MG63 (cell line): ENCODE measurements around the gene PPM1E. TPM values are rescaled to one million over a fixed set of nuclear protein-coding genes. Genes with fewer than 3 reads are reported as not detected.
"Not testable (repeated sequence)": the region's sequence is repeated elsewhere in the genome, so short reads cannot be mapped to it uniquely, and the experiment has no call there.

ENCODE experiments used
- DNase-seq: peaks from one replicate; pipeline ENCODE4 v3.0.0-alpha.2; 2020
- H3K27me3 ChIP-seq: fragments of 250-450 bp; sonication (Bioruptor Pico); 2 replicates; pipeline ENCODE4 v1.5.1; 2020; ENCODE audit warnings: mild to moderate bottlenecking, moderate library complexity
- H3K36me3 ChIP-seq: fragments of 250-450 bp; sonication (Bioruptor Pico); 2 replicates; pipeline ENCODE4 v1.5.1; 2020; ENCODE audit warnings: mild to moderate bottlenecking, moderate library complexity
- H3K4me3 ChIP-seq: fragments of 250-450 bp; sonication (Bioruptor Pico); 2 replicates; pipeline ENCODE4 v1.5.1; 2020; ENCODE audit warnings: mild to moderate bottlenecking, moderate library complexity
- H3K9me3 ChIP-seq: fragments of 250-450 bp; sonication (Bioruptor Pico); 2 replicates; pipeline ENCODE4 v1.5.1; 2020; ENCODE audit warnings: mild to moderate bottlenecking, moderate library complexity
- total RNA-seq: library from RNA; depleted of rRNA; stranded (reverse); fragments of >200 nt; shearing (Covaris generic); gene quantifications from 2 replicates; pipeline ENCODE4 v1.2.3, GENCODE V29; 2014; ENCODE audit warnings: low replicate concordance

Gene PPM1E
- total RNA-seq, 1 experiment from 2014 or later = 0.76 TPM

DNA sequence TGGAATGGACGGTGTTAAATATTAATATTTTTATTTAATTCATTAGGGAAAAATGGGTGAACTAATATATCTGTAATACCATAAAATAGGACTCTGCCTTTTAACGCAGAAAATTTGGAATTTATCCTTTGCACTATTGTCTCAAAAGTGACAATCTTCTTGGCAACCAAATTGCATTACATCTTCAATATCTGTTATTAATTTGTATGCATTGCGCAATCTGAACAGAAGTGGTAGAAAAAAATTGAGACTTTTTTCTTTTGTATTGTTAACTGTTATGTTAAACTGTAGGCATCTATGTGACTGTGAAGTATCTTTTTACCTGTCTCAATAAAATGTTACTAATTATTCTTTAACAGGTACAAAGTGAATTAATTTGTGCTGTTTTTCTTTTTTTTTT, 55.6 kb downstream of the PPM1E start:
- H3K36me3 ChIP-seq = no peaks in the 10 kb centered on the region
- no peaks in the 10 kb centered on the region for H3K9me3 ChIP-seq
- H3K27me3 ChIP-seq = no peaks in the 10 kb centered on the region
- DNase-seq = no peak
- no peak overlapping the region for H3K4me3 ChIP-seq

DNA sequence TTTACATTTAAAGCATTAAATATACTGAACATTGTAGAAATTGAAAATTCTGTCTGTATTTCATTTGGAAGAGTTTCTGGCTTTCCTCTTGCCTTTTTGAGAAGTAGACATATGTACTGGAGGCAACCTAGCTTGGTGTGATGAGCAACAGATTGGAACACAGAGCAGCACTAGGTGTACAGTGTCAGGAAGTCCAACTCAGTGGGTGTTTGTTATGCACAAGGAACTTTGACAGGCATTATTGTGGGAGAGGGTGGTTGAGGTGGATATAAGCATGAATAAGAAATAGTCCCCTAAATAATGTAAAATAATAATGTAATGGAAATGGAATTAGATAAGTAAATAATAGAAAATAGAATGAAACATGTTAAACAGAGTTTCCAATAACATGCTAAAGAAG, 58.1 kb downstream of the PPM1E start:
- no peak overlapping the region for H3K4me3 ChIP-seq
- no peaks in the 10 kb centered on the region for H3K9me3 ChIP-seq
- DNase-seq = no peak
- H3K36me3 ChIP-seq = no peaks in the 10 kb centered on the region
- H3K27me3 ChIP-seq = no peaks in the 10 kb centered on the region

DNA sequence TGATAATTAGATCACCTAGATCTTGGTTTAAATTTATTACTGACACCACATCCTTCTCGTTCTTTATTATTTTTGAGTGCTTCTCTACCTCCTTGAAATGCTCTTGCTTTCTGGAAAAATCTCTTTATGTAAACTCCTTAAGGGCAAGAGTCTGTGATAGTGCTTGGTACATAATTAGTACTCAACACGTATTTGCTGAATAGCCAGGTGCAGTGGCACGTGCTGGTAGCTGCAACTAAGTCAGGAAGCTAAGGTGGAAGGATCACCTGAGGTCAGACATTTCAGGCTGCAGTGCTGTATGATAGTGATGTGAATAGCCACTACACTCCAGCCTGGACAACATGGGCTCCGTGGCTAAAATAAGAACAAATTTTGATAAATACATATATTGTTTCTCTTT, 63.0 kb downstream of the PPM1E start:
- H3K36me3 ChIP-seq = no peaks in the 10 kb centered on the region
- H3K4me3 ChIP-seq = no peak overlapping the region
- DNase-seq = no peak
- no peaks in the 10 kb centered on the region for H3K9me3 ChIP-seq
- H3K27me3 ChIP-seq = no peaks in the 10 kb centered on the region

- DNase-seq = no peak
- Histone ChIP-seq H3K27me3 (no peaks in the 10 kb centered on the region), H3K4me3 (no peak overlapping the region)
Measured at GRCh38 chr17:58822148-58823050, 66.7 kb downstream of the PPM1E start.

GRCh38 chr17:58823051-58823525, 67.4 kb downstream of the PPM1E start:
- H3K36me3 ChIP-seq = no peaks in the 10 kb centered on the region
- no peak overlapping the region for H3K4me3 ChIP-seq
- H3K9me3 ChIP-seq = no peaks in the 10 kb centered on the region
- no peaks in the 10 kb centered on the region for H3K27me3 ChIP-seq
- no peak for DNase-seq

More at GRCh38 chr17:58822148-58823050, 66.7 kb downstream of the PPM1E start:
- Histone ChIP-seq H3K36me3 (no peaks in the 10 kb centered on the region), H3K9me3 (no peaks in the 10 kb centered on the region)

GRCh38 chr17:58829172-58829637, 73.6 kb downstream of the PPM1E start:
- Histone ChIP-seq H3K36me3 (no peaks in the 10 kb centered on the region), H3K4me3 (no peak overlapping the region), H3K27me3 (no peaks in the 10 kb centered on the region), H3K9me3 (0 out of 2 replicates have a peak, but pooled peaks cover 1% of the 10 kb centered on the region)
- DNase-seq = no peak

- no peak overlapping the region for H3K4me3 ChIP-seq
- no peak for DNase-seq
- 0 out of 2 replicates have a peak, but pooled peaks cover 1% of the 10 kb centered on the region for H3K9me3 ChIP-seq
- no peaks in the 10 kb centered on the region for H3K36me3 ChIP-seq
- no peaks in the 10 kb centered on the region for H3K27me3 ChIP-seq
Measured at GRCh38 chr17:58831780-58832179, 76.1 kb downstream of the PPM1E start.

- Histone ChIP-seq H3K9me3 (0 out of 2 replicates have a peak, but pooled peaks cover 1% of the 10 kb centered on the region), H3K27me3 (no peaks in the 10 kb centered on the region), H3K4me3 (no peak overlapping the region), H3K36me3 (no peaks in the 10 kb centered on the region)
- DNase-seq = no peak
Measured at GRCh38 chr17:58832514-58832913, 76.9 kb downstream of the PPM1E start.

- no peak for DNase-seq
- Histone ChIP-seq H3K9me3 (no peaks in the 10 kb centered on the region), H3K4me3 (no peak overlapping the region), H3K27me3 (no peaks in the 10 kb centered on the region), H3K36me3 (no peaks in the 10 kb centered on the region)
Measured at GRCh38 chr17:58837699-58838098, 82.0 kb downstream of the PPM1E start.

DNA sequence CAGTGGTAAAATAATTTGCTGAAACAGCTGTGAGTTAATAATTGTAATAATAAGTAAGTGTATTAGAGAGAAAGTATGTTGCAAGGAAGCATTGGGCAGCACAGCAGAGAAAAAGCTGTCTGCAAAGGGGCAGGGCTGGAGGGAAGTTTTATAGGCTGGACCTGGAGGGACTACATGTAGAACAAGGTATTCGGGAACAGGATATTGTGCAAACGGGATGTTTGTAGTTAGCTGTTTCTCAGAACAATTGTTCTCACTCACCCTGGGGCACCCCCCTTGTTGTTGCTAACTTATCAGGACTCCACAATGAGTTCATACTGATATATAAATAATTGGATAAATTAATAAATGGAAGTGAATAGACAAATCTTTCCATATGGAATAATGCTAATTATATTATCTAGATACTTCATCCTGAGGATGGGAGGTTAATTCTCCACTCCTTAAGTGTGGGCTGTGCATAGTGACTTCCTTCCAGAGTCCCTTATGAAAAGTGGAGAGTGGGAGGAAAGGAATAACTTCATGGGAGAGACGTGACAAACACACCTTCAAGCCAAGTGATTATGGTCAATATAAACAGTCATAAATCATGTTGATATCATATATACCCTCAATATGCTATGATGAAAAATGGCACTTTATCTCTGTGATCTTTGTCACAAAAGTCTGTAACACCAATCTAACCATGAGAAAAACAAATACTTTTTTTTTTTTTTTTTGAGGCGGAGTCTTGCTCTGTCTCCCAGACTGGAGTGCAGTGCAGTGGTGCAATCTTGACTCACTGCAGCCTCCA, 85.4 kb downstream of the PPM1E start:
- no peaks in the 10 kb centered on the region for H3K36me3 ChIP-seq
- no peak overlapping the region for H3K4me3 ChIP-seq
- H3K9me3 ChIP-seq = no peaks in the 10 kb centered on the region
- H3K27me3 ChIP-seq = no peaks in the 10 kb centered on the region
- DNase-seq = no peak

- not testable (repeated sequence) for DNase-seq, H3K9me3 ChIP-seq, H3K36me3 ChIP-seq, H3K4me3 ChIP-seq, H3K27me3 ChIP-seq
Measured at GRCh38 chr17:58846413-58846812, 90.8 kb downstream of the PPM1E start.

DNA sequence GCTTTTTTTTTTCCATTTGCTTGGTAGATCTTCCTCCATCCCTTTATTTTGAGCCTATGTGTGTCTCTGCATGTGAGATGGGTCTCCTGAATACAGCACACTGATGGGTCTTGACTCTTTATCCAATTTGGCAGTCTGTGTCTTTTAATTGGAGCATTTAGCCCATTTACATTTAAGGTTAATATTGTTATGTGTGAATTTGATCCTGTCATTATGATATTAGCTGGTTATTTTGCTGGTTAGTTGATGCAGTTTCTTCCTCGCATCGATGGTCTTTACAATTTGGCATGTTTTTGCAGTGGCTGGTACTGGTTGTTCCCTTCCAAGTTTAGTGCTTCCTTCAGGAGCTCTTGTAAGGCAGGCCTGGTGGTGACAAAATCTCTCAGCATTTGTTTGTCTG, 94.5 kb downstream of the PPM1E start:
- not testable (repeated sequence) for H3K36me3 ChIP-seq, DNase-seq, H3K4me3 ChIP-seq, H3K9me3 ChIP-seq, H3K27me3 ChIP-seq

DNA sequence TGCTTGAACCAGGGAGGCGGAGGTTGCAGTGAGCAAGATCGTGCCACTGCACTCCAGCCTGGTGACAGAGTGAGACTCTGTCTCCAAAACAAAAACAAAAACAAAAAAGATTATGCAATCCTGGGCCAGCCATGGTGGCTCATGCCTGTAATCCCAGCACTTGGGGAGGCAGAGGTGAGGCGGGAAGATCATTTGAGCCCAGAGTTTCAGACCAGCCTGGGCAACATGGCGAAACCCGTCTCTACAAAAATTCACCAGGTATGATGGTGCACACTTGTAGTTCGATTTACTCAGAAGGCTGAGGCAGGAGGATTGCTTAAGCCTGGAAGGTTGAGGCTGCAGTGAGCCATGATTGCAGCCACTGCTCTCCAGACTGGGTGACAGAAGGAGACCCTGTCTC, 109.6 kb downstream of the PPM1E start:
- Histone ChIP-seq H3K27me3 (no peaks in the 10 kb centered on the region), H3K36me3 (no peaks in the 10 kb centered on the region), H3K9me3 (no peaks in the 10 kb centered on the region), H3K4me3 (no peak overlapping the region)
- DNase-seq = no peak

GRCh38 chr17:58870747-58871146, 115.1 kb downstream of the PPM1E start:
- DNase-seq = no peak
- Histone ChIP-seq H3K27me3 (0 out of 2 replicates have a peak, but pooled peaks cover 2% of the 10 kb centered on the region), H3K4me3 (no peak overlapping the region), H3K36me3 (no peaks in the 10 kb centered on the region), H3K9me3 (no peaks in the 10 kb centered on the region)

DNA sequence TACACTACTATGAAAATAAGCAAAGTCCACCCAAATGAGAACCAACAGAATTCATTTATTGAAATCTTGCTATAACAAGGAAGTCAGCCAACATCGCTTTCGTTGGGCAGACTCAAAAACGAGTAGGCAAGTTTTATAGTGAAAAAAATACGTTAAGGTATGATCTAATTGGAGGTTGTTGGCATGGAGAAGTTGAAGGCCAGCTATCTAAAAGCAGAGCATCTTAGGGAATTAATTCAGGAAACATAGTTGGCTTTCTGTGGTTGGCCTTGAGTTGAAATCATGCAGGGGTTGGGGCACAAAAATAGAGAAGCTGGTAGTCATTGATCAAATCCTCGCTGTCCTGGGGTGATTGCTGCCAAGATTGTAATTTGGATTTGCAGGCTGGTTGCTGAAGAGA, 118.3 kb downstream of the PPM1E start:
- no peak for DNase-seq
- Histone ChIP-seq H3K4me3 (no peak overlapping the region), H3K36me3 (no peaks in the 10 kb centered on the region), H3K9me3 (no peaks in the 10 kb centered on the region), H3K27me3 (peaks cover 4% of the 10 kb centered on the region; the same call in 1 of the 2 replicates)

GRCh38 chr17:58875261-58875660, 119.6 kb downstream of the PPM1E start:
- no peak for DNase-seq
- Histone ChIP-seq H3K4me3 (no peak overlapping the region), H3K27me3 (peaks cover 4% of the 10 kb centered on the region; the same call in 1 of the 2 replicates), H3K36me3 (no peaks in the 10 kb centered on the region), H3K9me3 (no peaks in the 10 kb centered on the region)

DNA sequence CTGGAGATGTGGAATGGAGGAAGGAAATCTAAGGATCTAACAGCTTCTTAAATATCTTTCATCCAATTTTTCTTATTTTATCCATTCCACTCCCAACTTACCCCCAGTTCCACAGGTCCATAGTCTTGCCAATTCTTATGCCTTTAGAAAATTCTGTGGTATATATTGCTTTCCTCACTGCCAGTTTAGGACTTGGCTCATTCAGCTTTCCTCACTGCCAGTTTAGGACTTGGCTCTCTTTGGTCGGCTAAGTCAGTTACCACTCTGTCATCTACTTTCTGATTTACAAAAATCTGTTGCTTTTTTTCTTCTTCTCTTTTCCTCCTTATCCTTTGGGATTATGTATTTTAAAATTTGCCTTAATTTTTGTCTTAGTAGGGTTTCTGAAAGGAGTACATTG, 128.5 kb downstream of the PPM1E start:
- H3K9me3 ChIP-seq = no peaks in the 10 kb centered on the region

More for the DNA sequence above, 128.5 kb downstream of the PPM1E start:
- Histone ChIP-seq H3K4me3 (no peak overlapping the region), H3K27me3 (peaks cover 6% of the 10 kb centered on the region; the same call in 1 of the 2 replicates), H3K36me3 (no peaks in the 10 kb centered on the region)
- DNase-seq = no peak
